Ovary (tissue), 9 donors: ENCODE results near the gene PABPC3. TPM values are rescaled to one million over a fixed set of nuclear protein-coding genes. Genes with fewer than 3 reads are reported as not detected.

Source experiments
- polyA plus RNA-seq, 2 donors: library from polyadenylated mRNA; stranded (reverse); fragments of 200-250 nt in 1 of 2; fragments of 350-450 nt in 1 of 2; fragmentation: Illumina TruSeq in 1 of 2; extraction: RNeasy Lipid Tissue Mini Kit (QIAGEN cat#74804) in 1 of 2; gene quantifications; one replicate each; pipeline ENCODE4 v1.2.3, GENCODE V29; 2013 to 2014
- small RNA-seq: library from RNA; depleted of rRNA; stranded (forward); fragments of <200 nt; gene quantifications from one replicate; pipeline ENCODE3, GENCODE V24; 2016
- total RNA-seq, 7 donors: library from RNA; depleted of rRNA in 2 of 7; stranded (reverse); fragments of >200 nt in 2 of 7; fragmentation: NEBNext Ultra II Directional in 3 of 7; extraction: Animal tissue kit (Norgen Biotek cat#: 25700) in 3 of 7; gene quantifications; one replicate each; pipeline versions ENCODE4 v1.1.0 to v1.2.4, GENCODE V29; 2016 to 2023
- donor health status: DM: no; HTN: no; CAD: no; lungs with moderate emphysema.
- donor health status: DM: no; HTN: no; CAD: no.
- donor health status: Bipolar disorder and iron deficiency.
- donor health status: DM: yes; HTN: yes; CAD: no.
- donor health status: DM: no; HTN: no; CAD: no.
- donor health status: DM: yes; HTN: yes; CAD: no.

PABPC3 gene
- total and polyA plus RNA-seq, 9 donors: 0.08 to 0.78 (median 0.30) TPM; not detected in 2

Small RNAs within 50 kb of the gene (small RNA-seq; reads per million reads assigned to genes)
- gene AL359757.2: not detected

Other genes with a start within 250 kb of the PABPC3 start
- gene AMER2, start 76.2 kb downstream of the PABPC3 start, total RNA-seq: under 1 TPM in 3 of 7 donors, not detected in 4; under 0.01 to 0.05 (median 0.05) TPM
- under 1 TPM in 1 of 2 donors, not detected in 1; 0.03 TPM for gene AMER2, start 76.2 kb downstream of the PABPC3 start, polyA plus RNA-seq
- gene MTMR6, start 191.4 kb downstream of the PABPC3 start, total RNA-seq: 10 to 100 TPM; 12.2 to 18.0 (median 13.7) TPM
- gene MTMR6, start 191.4 kb downstream of the PABPC3 start, polyA plus RNA-seq: 10 to 100 TPM in 1 of 2 donors, 1 to 10 TPM in 1; 7.3 to 13.9 TPM
- gene NUP58, start 205.5 kb downstream of the PABPC3 start, total RNA-seq: 10 to 100 TPM; 38.3 to 57.0 (median 44.6) TPM
- 10 to 100 TPM; 15.3 to 21.8 TPM for gene NUP58, start 205.5 kb downstream of the PABPC3 start, polyA plus RNA-seq